ENCODE measurements around the gene NDUFC2. TPM values are rescaled to one million over a fixed set of nuclear protein-coding genes. Genes with fewer than 3 reads are reported as not detected.

The NDUFC2 gene
- total RNA-seq, 1 donor from 2014 or later: 69.9 TPM

DNA sequence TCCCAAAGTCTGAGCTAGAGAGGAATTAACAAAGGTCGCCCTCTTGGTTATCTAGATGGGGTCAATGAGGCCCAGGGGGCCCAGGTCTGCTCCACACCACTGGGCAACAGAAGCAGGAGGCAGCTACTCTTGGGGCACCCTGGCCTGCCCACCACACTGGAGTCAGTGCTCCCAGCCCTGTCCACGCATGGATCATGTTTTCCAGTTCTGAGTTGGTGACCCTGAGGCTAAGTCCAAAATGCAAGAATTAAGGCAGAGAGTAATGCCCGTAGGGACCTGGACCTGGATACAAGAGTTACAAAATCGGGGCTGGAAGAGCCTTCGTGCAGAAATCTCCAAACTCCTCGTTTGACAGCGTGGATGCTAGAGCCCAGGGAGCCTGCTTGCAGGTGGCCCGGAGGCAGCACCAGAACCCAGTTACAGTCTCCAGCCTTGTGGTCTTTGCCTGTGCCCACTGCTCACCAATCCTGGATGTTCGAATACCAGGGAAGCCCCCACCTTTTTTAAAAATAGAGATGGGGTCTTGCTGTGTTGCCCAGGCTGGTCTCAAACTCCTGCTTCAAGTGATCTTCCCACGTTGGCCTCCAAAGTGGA, 22.1 kb downstream of the NDUFC2 start:
- no peak overlapping the region for H3K27ac ChIP-seq (ENCODE audit: low read depth, low read length)
- no peak overlapping the region for H3K9ac ChIP-seq (ENCODE audit: low read depth in 1 of 3, low read length in 3 of 3)
- H3K9me3 ChIP-seq (ENCODE audit: control insufficient read depth in 3 of 3, low read length in 3 of 3): no peaks in the 10 kb centered on the region
- no peaks in the 10 kb centered on the region for H3K36me3 ChIP-seq (ENCODE audit: control insufficient read depth in 3 of 3, insufficient read depth in 3 of 3, low read length in 3 of 3)
- H3K4me1 ChIP-seq (ENCODE audit: control insufficient read depth in 3 of 3, insufficient read depth in 3 of 3, low read length in 3 of 3): peaks cover 15 to 22% (median 16%) of the 10 kb centered on the region in 3 donors
- no peaks in the 10 kb centered on the region for H3K27me3 ChIP-seq (ENCODE audit: control insufficient read depth in 3 of 3, insufficient read depth in 3 of 3, low read length in 3 of 3)
- no peak overlapping the region for H3K4me3 ChIP-seq (ENCODE audit: low read length in 3 of 3)

DNA sequence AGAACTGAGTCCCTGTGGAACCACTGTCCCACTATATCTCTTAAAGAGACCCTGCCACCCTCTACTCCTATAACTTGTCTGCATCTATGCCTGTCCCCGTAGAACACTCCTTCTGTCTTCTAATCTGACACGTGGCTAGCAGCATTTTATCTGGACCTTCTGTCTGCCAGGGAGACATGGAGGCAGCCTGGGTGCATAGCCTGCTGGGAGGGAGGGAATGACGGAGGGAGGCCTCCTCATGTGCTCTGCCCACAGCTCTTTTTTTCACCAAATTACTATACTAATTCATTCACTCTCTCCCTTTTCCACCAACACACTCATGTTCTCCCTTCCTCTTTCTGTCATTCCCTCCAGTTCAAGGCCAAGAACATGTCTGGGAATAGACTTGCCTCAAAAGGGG, 23.6 kb downstream of the NDUFC2 start:
- no peak overlapping the region for H3K9ac ChIP-seq (ENCODE audit: low read depth in 1 of 3, low read length in 3 of 3)
- H3K27me3 ChIP-seq (ENCODE audit: control insufficient read depth in 3 of 3, insufficient read depth in 3 of 3, low read length in 3 of 3): no peaks in the 10 kb centered on the region
- H3K27ac ChIP-seq (ENCODE audit: low read depth, low read length): no peak overlapping the region
- H3K4me1 ChIP-seq (ENCODE audit: control insufficient read depth in 3 of 3, insufficient read depth in 3 of 3, low read length in 3 of 3): peaks cover 5 to 9% (median 6%) of the 10 kb centered on the region in 3 donors
- H3K4me3 ChIP-seq (ENCODE audit: low read length in 3 of 3): no peak overlapping the region
- no peaks in the 10 kb centered on the region for H3K36me3 ChIP-seq (ENCODE audit: control insufficient read depth in 3 of 3, insufficient read depth in 3 of 3, low read length in 3 of 3)
- H3K9me3 ChIP-seq (ENCODE audit: control insufficient read depth in 3 of 3, low read length in 3 of 3): no peaks in the 10 kb centered on the region

DNA sequence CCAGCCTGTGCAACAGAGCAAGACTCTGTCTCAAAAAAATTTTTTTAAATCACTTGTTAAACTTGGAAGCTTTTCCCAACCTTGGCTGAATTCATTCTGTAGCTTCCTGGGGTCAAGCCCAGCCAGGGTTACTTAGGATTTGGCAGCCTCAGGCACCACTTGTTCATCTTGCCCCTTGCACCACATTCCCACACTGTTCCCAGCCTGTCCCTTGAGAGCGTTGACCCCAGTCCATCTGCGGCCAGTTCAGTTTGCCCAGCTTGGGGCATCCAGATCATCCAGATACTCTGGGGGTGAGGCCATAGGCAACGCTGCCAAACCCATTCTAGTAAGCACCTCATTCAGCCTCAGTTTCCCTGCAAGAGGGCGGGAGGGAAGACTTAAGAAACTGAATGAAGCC, 24.7 kb downstream of the NDUFC2 start:
- Histone ChIP-seq H3K27ac (ENCODE audit: low read depth, low read length) (no peak overlapping the region), H3K9me3 (ENCODE audit: control insufficient read depth in 3 of 3, low read length in 3 of 3) (no peaks in the 10 kb centered on the region), H3K9ac (ENCODE audit: low read depth in 1 of 3, low read length in 3 of 3) (no peak overlapping the region), H3K36me3 (ENCODE audit: control insufficient read depth in 3 of 3, insufficient read depth in 3 of 3, low read length in 3 of 3) (no peaks in the 10 kb centered on the region), H3K4me1 (ENCODE audit: control insufficient read depth in 3 of 3, insufficient read depth in 3 of 3, low read length in 3 of 3) (no peaks in the 10 kb centered on the region), H3K4me3 (ENCODE audit: low read length in 3 of 3) (no peak overlapping the region), H3K27me3 (ENCODE audit: control insufficient read depth in 3 of 3, insufficient read depth in 3 of 3, low read length in 3 of 3) (no peaks in the 10 kb centered on the region)

DNA sequence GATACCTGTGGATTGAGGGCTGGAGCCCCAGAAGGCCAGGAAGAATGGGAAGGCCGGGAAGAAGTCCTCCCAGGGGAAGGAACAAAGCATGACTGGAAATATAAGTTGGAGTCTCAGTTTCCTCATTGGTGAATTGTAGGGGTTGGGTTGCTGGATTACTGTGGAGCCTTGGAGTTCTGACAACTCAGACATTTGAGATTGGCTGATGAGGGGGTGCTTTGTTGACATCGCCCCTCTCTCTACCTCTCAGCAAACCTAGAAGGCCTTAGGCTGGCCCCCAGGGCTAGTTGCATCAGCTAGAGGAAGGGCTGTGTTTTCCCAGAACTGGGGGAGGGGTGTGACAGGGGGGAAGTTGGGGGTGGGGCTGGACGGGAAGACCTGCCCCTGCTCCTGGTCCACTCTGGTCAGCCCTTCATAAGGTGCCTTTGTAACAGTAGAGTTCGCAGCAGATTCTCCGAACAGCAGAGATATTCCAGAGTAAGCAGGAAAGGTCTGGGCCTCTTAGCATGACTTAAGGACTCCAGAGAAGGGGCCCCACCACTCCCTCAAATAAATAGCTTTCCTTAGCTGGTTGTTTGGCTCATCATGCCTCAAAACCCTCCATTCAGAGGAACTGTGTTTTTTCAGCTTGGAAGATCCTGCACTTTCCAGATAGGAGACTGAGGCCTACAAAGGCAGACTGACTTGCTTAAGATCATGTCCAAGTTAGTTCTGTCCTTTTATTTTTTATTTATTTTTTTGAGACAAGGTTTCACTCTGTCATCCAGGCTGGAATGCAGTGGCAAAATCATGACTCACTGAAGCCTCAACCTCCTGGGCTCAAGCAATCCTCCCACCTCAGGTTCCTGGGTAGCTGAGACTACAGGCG, 28.5 kb downstream of the NDUFC2 start:
- Histone ChIP-seq H3K9ac (ENCODE audit: low read depth in 1 of 3, low read length in 3 of 3) (no peak overlapping the region), H3K36me3 (ENCODE audit: control insufficient read depth in 3 of 3, insufficient read depth in 3 of 3, low read length in 3 of 3) (no peaks in the 10 kb centered on the region), H3K4me1 (ENCODE audit: control insufficient read depth in 3 of 3, insufficient read depth in 3 of 3, low read length in 3 of 3) (peaks cover 2 to 4% (median 3%) of the 10 kb centered on the region in 3 donors), H3K4me3 (ENCODE audit: low read length in 3 of 3) (no peak overlapping the region), H3K27me3 (ENCODE audit: control insufficient read depth in 3 of 3, insufficient read depth in 3 of 3, low read length in 3 of 3) (no peaks in the 10 kb centered on the region), H3K27ac (ENCODE audit: low read depth, low read length) (no peak overlapping the region), H3K9me3 (ENCODE audit: control insufficient read depth in 3 of 3, low read length in 3 of 3) (no peaks in the 10 kb centered on the region)

DNA sequence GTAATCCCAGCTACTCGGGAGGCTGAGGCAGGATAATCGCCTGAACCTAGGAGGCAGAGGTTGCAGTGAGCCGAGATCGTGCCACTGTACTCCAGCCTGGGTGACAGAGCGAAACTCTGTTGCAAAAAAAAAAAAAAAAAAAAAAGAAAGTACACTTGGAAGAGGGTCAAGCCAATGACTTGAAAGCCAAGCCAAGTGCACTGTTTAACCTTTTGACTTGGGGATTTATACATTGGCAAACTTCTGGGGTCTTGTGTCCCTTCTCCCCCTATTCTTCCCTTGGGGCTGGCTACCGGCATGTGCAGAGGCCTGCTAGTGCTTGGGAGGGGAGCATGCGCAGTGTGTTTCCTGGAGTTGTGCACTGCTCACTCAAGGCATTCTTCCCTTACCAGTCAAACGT, 30.3 kb downstream of the NDUFC2 start:
- no peak overlapping the region for H3K4me3 ChIP-seq (ENCODE audit: low read length in 3 of 3)
- no peaks in the 10 kb centered on the region for H3K9me3 ChIP-seq (ENCODE audit: control insufficient read depth in 3 of 3, low read length in 3 of 3)
- no peak overlapping the region for H3K9ac ChIP-seq (ENCODE audit: low read depth in 1 of 3, low read length in 3 of 3)
- peaks cover 8 to 15% (median 10%) of the 10 kb centered on the region in 3 donors for H3K4me1 ChIP-seq (ENCODE audit: control insufficient read depth in 3 of 3, insufficient read depth in 3 of 3, low read length in 3 of 3)
- H3K36me3 ChIP-seq (ENCODE audit: control insufficient read depth in 3 of 3, insufficient read depth in 3 of 3, low read length in 3 of 3): no peaks in the 10 kb centered on the region
- no peaks in the 10 kb centered on the region for H3K27me3 ChIP-seq (ENCODE audit: control insufficient read depth in 3 of 3, insufficient read depth in 3 of 3, low read length in 3 of 3)
- no peak overlapping the region for H3K27ac ChIP-seq (ENCODE audit: low read depth, low read length)

DNA sequence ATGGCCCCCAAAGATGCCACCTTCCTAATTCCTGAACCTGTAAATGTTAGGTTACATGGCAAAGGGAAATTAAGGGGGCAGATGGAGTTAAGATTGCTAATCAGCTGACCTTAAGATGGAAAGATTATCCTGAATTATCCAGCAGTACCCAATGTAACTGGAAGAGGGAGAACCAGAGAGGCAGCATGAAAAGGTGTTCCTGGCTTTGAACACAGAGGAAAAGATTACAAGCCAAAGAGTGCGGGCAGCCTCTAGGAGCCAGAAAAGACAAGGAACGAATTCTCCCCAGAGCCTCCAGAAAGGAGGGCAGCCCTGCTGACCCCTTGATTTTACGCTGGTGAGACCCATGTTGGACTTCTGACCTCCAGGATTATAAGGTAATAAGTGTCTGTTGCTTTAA, 31.1 kb downstream of the NDUFC2 start:
- Histone ChIP-seq H3K9me3 (ENCODE audit: control insufficient read depth in 3 of 3, low read length in 3 of 3) (no peaks in the 10 kb centered on the region), H3K27ac (ENCODE audit: low read depth, low read length) (no peak overlapping the region), H3K36me3 (ENCODE audit: control insufficient read depth in 3 of 3, insufficient read depth in 3 of 3, low read length in 3 of 3) (no peaks in the 10 kb centered on the region), H3K4me1 (ENCODE audit: control insufficient read depth in 3 of 3, insufficient read depth in 3 of 3, low read length in 3 of 3) (peaks cover 8 to 15% (median 10%) of the 10 kb centered on the region in 3 donors), H3K4me3 (ENCODE audit: low read length in 3 of 3) (no peak overlapping the region), H3K9ac (ENCODE audit: low read depth in 1 of 3, low read length in 3 of 3) (peak overlapping the region in 1 of 3 donors; percentile 35), H3K27me3 (ENCODE audit: control insufficient read depth in 3 of 3, insufficient read depth in 3 of 3, low read length in 3 of 3) (no peaks in the 10 kb centered on the region)

DNA sequence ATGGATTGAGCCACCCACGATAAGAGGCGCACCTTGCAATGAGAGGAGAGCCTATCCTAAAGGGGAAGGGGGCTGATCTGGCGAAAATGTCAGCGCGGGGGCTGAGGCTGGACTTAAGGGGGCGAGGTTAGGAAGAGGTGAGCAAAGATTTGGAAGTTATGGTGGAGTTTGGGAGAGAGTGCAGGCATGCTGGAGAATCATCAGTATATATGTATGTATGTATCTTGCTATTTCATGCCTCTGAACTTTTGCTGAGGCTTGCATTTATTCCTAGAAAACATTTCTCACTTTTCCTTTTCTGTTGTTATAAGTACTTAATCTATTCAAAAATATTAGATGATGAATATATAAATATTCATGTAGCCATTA, 33.2 kb downstream of the NDUFC2 start:
- Histone ChIP-seq H3K27ac (ENCODE audit: low read depth, low read length) (no peak overlapping the region), H3K9ac (ENCODE audit: low read depth in 1 of 3, low read length in 3 of 3) (peak overlapping the region; percentile 57 to 94 (median 78)), H3K27me3 (ENCODE audit: control insufficient read depth in 3 of 3, insufficient read depth in 3 of 3, low read length in 3 of 3) (no peaks in the 10 kb centered on the region), H3K9me3 (ENCODE audit: control insufficient read depth in 3 of 3, low read length in 3 of 3) (no peaks in the 10 kb centered on the region), H3K4me3 (ENCODE audit: low read length in 3 of 3) (peak overlapping the region; percentile 30 to 89 (median 77)), H3K4me1 (ENCODE audit: control insufficient read depth in 3 of 3, insufficient read depth in 3 of 3, low read length in 3 of 3) (peaks cover 8 to 15% (median 10%) of the 10 kb centered on the region in 3 donors), H3K36me3 (ENCODE audit: control insufficient read depth in 3 of 3, insufficient read depth in 3 of 3, low read length in 3 of 3) (no peaks in the 10 kb centered on the region)

DNA sequence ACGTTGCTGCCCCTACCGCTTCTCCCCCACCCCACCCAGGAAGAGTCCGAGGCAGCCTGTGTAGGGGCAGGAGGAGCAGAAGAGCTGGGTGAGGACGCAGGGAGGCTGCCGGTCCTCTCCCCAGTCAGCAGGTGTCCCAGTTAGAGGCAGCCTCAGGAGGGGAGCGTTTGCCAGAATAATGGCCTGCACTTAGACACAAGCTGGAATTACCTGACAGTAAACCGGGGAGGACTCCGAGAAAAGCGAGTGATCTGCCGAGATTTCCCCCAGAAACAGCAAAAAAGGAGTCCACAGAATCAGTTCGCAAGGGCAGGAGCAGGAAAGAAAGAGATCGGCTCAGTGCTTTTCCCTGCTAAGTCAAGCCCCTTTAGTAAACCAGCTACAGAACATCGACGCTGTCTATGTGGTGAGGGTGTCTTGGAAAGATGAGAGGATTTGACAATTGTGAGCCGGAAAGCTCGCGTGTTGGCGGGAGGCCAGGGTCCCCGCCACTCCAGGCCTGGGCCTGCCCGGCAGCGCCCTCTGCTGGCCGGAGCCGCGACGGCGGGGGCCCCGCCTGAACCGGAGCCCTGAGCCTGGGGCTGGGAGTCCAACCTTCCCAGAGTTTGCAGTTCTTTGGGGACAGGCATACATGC, 33.7 kb downstream of the NDUFC2 start:
- H3K4me1 ChIP-seq (ENCODE audit: control insufficient read depth in 3 of 3, insufficient read depth in 3 of 3, low read length in 3 of 3): peaks cover 8 to 15% (median 10%) of the 10 kb centered on the region in 3 donors
- no peaks in the 10 kb centered on the region for H3K9me3 ChIP-seq (ENCODE audit: control insufficient read depth in 3 of 3, low read length in 3 of 3)
- H3K27me3 ChIP-seq (ENCODE audit: control insufficient read depth in 3 of 3, insufficient read depth in 3 of 3, low read length in 3 of 3): no peaks in the 10 kb centered on the region
- peak overlapping the region; percentile 39 for H3K27ac ChIP-seq (ENCODE audit: low read depth, low read length)
- H3K9ac ChIP-seq (ENCODE audit: low read depth in 1 of 3, low read length in 3 of 3): peak overlapping the region; percentile 78 to 94 (median 94)
- H3K36me3 ChIP-seq (ENCODE audit: control insufficient read depth in 3 of 3, insufficient read depth in 3 of 3, low read length in 3 of 3): no peaks in the 10 kb centered on the region
- peak overlapping the region; percentile 77 to 95 (median 89) for H3K4me3 ChIP-seq (ENCODE audit: low read length in 3 of 3)

DNA sequence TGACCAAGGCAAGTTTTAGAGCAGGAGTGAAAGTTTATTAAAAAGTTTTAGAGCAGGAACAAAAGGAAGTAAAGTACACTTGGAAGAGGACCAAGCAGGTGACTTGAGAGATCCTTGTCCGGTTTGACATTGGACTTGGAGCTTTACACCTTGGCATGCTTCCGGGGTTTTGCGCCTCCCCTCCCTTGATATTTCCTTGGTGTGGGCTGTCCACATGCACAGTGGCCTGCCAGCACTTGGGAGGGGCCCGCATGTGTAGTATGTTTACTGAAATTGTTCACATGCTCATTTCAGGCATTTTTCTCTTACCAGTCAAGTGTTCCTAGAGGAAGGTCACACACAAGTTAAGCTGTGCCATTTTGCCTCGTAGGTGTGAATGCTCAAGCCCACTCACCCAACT, 35.0 kb downstream of the NDUFC2 start:
- no peak overlapping the region for H3K4me3 ChIP-seq (ENCODE audit: low read length in 3 of 3)
- no peak overlapping the region for H3K9ac ChIP-seq (ENCODE audit: low read depth in 1 of 3, low read length in 3 of 3)
- no peaks in the 10 kb centered on the region for H3K27me3 ChIP-seq (ENCODE audit: control insufficient read depth in 3 of 3, insufficient read depth in 3 of 3, low read length in 3 of 3)
- H3K27ac ChIP-seq (ENCODE audit: low read depth, low read length): no peak overlapping the region
- no peaks in the 10 kb centered on the region for H3K36me3 ChIP-seq (ENCODE audit: control insufficient read depth in 3 of 3, insufficient read depth in 3 of 3, low read length in 3 of 3)
- no peaks in the 10 kb centered on the region for H3K9me3 ChIP-seq (ENCODE audit: control insufficient read depth in 3 of 3, low read length in 3 of 3)
- peaks cover 11 to 17% (median 15%) of the 10 kb centered on the region in 3 donors for H3K4me1 ChIP-seq (ENCODE audit: control insufficient read depth in 3 of 3, insufficient read depth in 3 of 3, low read length in 3 of 3)

Measured in skeletal muscle tissue (tissue), 4 donors.